Lung (tissue), 12 donors: ENCODE measurements around the gene NR5A2. TPM values are rescaled to one million over a fixed set of nuclear protein-coding genes. Genes with fewer than 3 reads are reported as not detected.
A peak's percentile ranks its signal among the peaks of the same experiment; 100 is the strongest.

Source experiments
- ATAC-seq: fragments of 200-7000 bp; cut with Tn5 transposase; one replicate; pipeline ENCODE4 v1.9.1; 2020; ENCODE audit warnings: moderate number of reproducible peaks; ENCODE audit not compliant: insufficient read depth, low FRiP score
- DNase-seq, 3 donors: peaks; one replicate each; pipeline ENCODE4 v3.0.0-alpha.2; 2013 to 2017
- H3K27ac ChIP-seq, 2 donors: one replicate each; pipeline ENCODE4 v1.5.1; 2013; ENCODE audit warnings: mild to moderate bottlenecking in 2 of 2, moderate library complexity in 2 of 2, control low read depth in 1 of 2, inconsistent platforms in 1 of 2, low read depth in 1 of 2, low read length in 1 of 2
- H3K27me3 ChIP-seq, 3 donors: one replicate each; pipeline ENCODE4 v1.5.1; 2013; ENCODE audit warnings: low read length in 2 of 3; ENCODE audit not compliant: control insufficient read depth in 3 of 3, insufficient read depth in 3 of 3
- H3K36me3 ChIP-seq, 4 donors: one replicate each; pipeline ENCODE4 v1.5.1; 2013; ENCODE audit warnings: low read length in 4 of 4, mild to moderate bottlenecking in 1 of 4, moderate library complexity in 1 of 4; ENCODE audit not compliant: control insufficient read depth in 4 of 4, insufficient read depth in 4 of 4
- H3K4me1 ChIP-seq, 5 donors: one replicate each; pipeline ENCODE4 v1.5.1; 2013; ENCODE audit warnings: low read length in 5 of 5, mild to moderate bottlenecking in 2 of 5, moderate library complexity in 1 of 5; ENCODE audit not compliant: control insufficient read depth in 5 of 5, insufficient read depth in 5 of 5
- H3K4me3 ChIP-seq: one replicate; pipeline ENCODE4 v1.5.1; 2013; ENCODE audit warnings: mild to moderate bottlenecking, control low read depth, moderate library complexity
- H3K9ac ChIP-seq, 2 donors: one replicate each; pipeline ENCODE4 v1.5.1; 2013; ENCODE audit warnings: low read length in 2 of 2, control low read depth in 1 of 2; ENCODE audit not compliant: insufficient read depth in 1 of 2
- H3K9me3 ChIP-seq, 4 donors: one replicate each; pipeline ENCODE4 v1.5.1; 2013; ENCODE audit warnings: low read length in 3 of 4, mild to moderate bottlenecking in 1 of 4, moderate library complexity in 1 of 4; ENCODE audit not compliant: control insufficient read depth in 4 of 4, insufficient read depth in 3 of 4
- CTCF ChIP-seq: IDR thresholded peaks from 2 replicates; pipeline ENCODE4 v1.5.1; 2012; ENCODE audit warnings: mild to moderate bottlenecking; ENCODE audit errors: control extremely low read depth, extremely low read depth
- WGBS, 2 donors: extraction: QIAGEN DNeasy Blood & Tissue Kit; methylation state at CpG; one replicate each; pipeline ENCODE4 v1.1.7; 2013; 5-methylcytosine and 5-hydroxymethylcytosine counted together
- polyA plus RNA-seq, 2 donors: library from polyadenylated mRNA; stranded (reverse); fragments of 200-250 nt; gene quantifications; one replicate each; pipeline ENCODE4 v1.2.1, GENCODE V29; 2013
- total RNA-seq, 2 donors: library from RNA; depleted of rRNA in 1 of 2; stranded (reverse); fragments of >200 nt in 1 of 2; gene quantifications; one replicate each; pipeline ENCODE4 v1.2.1, GENCODE V29; 2014 to 2021
- donor health status: control.
- donor health status: control.
- donor health status: Bipolar disorder and iron deficiency.
- donor health status: healthy.
- donor health status: DM: yes; HTN: yes; CAD: no.

NR5A2 gene
- total and polyA plus RNA-seq, 4 donors = 1.2 to 8.5 (median 2.6) TPM

- Histone ChIP-seq H3K9ac (no peak overlapping the region), H3K27ac (no peak overlapping the region), H3K4me1 (peaks cover 0 to 9% (median 3%) of the 10 kb centered on the region in 5 donors), H3K4me3 (no peak overlapping the region), H3K36me3 (no peaks in the 10 kb centered on the region), H3K9me3 (no peaks in the 10 kb centered on the region), H3K27me3 (peaks cover 0 to 74% (median 72%) of the 10 kb centered on the region in 3 donors)
- WGBS, 2 donors = 28% methylated on average over 13 of the region's 13 CpGs
- TF ChIP-seq CTCF = no peak
- DNase-seq (no peak), ATAC-seq (no peak)
Observed at GRCh38 chr1:200029822-200030152, 2.3 kb downstream of the NR5A2 start.

- TF ChIP-seq CTCF = no peak
- Histone ChIP-seq H3K27ac (no peak overlapping the region), H3K9me3 (no peaks in the 10 kb centered on the region), H3K4me1 (peaks cover 0 to 19% (median 6%) of the 10 kb centered on the region in 5 donors), H3K9ac (no peak overlapping the region), H3K4me3 (no peak overlapping the region), H3K36me3 (no peaks in the 10 kb centered on the region), H3K27me3 (peaks cover 0 to 84% (median 82%) of the 10 kb centered on the region in 3 donors)
- WGBS, 2 donors = 34 to 77% methylated on average over 4 of the region's 4 CpGs
- no peak for ATAC-seq
- DNase-seq = no peak
Observed at GRCh38 chr1:200030791-200031190, 3.3 kb downstream of the NR5A2 start.

- DNase-seq = peak in 1 of 3 donors; percentile 6
- peaks cover 0 to 95% (median 93%) of the 10 kb centered on the region in 3 donors for H3K27me3 ChIP-seq
- no peaks in the 10 kb centered on the region for H3K36me3 ChIP-seq
- no peak overlapping the region for H3K9ac ChIP-seq
- H3K4me1 ChIP-seq = peaks cover 0 to 18% (median 5%) of the 10 kb centered on the region in 5 donors
- no peak for TF ChIP-seq CTCF
- peaks cover 0 to 2% (median 0%) of the 10 kb centered on the region in 4 donors for H3K9me3 ChIP-seq
- no peak overlapping the region for H3K4me3 ChIP-seq
- H3K27ac ChIP-seq = no peak overlapping the region
- no peak for ATAC-seq
- WGBS, 2 donors = 41 to 52% methylated on average over 23 of the region's 23 CpGs
Observed at GRCh38 chr1:200033511-200034261, 6.2 kb downstream of the NR5A2 start.

DNA sequence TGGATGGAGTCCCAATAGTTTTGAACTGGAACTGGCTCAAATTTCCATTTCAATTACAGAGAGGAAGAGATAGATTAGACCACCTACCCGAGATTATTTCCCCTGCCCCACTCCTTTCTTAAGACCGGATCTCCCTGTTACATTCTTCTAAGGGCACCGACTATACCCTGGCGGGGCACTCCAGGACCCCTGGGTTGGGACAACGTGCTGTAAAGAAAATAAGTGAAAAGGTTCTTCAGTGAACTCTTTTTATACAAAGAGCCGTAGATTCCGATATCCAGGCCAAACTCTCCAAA is 6.7 kb downstream of the NR5A2 start:
- Histone ChIP-seq H3K27ac (no peak overlapping the region), H3K4me3 (no peak overlapping the region), H3K4me1 (peaks cover 0 to 18% (median 3%) of the 10 kb centered on the region in 5 donors), H3K27me3 (peaks cover 0 to 96% (median 92%) of the 10 kb centered on the region in 3 donors), H3K9ac (no peak overlapping the region), H3K36me3 (no peaks in the 10 kb centered on the region), H3K9me3 (peaks cover 0 to 2% (median 0%) of the 10 kb centered on the region in 4 donors)
- DNase-seq = no peak
- no peak for TF ChIP-seq CTCF
- ATAC-seq = no peak
- WGBS, 2 donors = 31 to 37% methylated on average over 7 of the region's 7 CpGs
